Dermis lymphatic vessel endothelial cell (primary cell): ENCODE measurements around the gene VAT1. TPM values are rescaled to one million over a fixed set of nuclear protein-coding genes. Genes with fewer than 3 reads are reported as not detected.

Experiments
- total RNA-seq: library from RNA; depleted of rRNA; stranded (reverse); fragments of >200 nt; gene quantifications from 2 replicates; pipeline ENCODE4 v1.2.1, GENCODE V29; 2014

Gene VAT1
- total RNA-seq = 128 and 141 TPM in 2 replicates

GRCh38 chr17:43021741-43022512, at the start of gene VAT1:
VAT1 (minus strand) TSS chr17:43022385; CDS start chr17:43022322, 63 bp downstream.

GRCh38 chr17:43024407-43025289, 2.5 kb upstream of the VAT1 start, which contains the start of gene RND2:
RND2 (plus strand) TSS chr17:43025231; CDS start chr17:43025348, 117 bp downstream.

GRCh38 chr17:43006639-43007551, 15.3 kb downstream of the VAT1 start, which contains the start of gene IFI35:
IFI35 (plus strand) TSS chr17:43006784; CDS start chr17:43006948, 164 bp downstream.

GRCh38 chr17:42997984-42998938, 23.9 kb downstream of the VAT1 start, which contains the start of gene RPL27:
RPL27 (plus strand) TSS chr17:42998419; CDS start chr17:42998751, 332 bp downstream.

GRCh38 chr17:42980274-42980765, 41.9 kb downstream of the VAT1 start, which contains the start of gene RUNDC1:
RUNDC1 (plus strand) TSS chr17:42980565; CDS start chr17:42980577, 12 bp downstream.

GRCh38 chr17:42979511-42980273, 42.5 kb downstream of the VAT1 start, which contains the start of gene PTGES3L:
PTGES3L (minus strand) TSS chr17:42980080; CDS start chr17:42980053, 27 bp downstream.

Other genes starting within 250 kb of the VAT1 start
- gene VPS25, start 248.9 kb downstream of the VAT1 start, total RNA-seq = 42.3 and 46.2 TPM in 2 replicates
- 0.54 and 1.5 TPM in 2 replicates for gene WNK4, start 241.8 kb downstream of the VAT1 start, total RNA-seq
- gene COA3, start 223.7 kb downstream of the VAT1 start, total RNA-seq = 63.1 and 74.3 TPM in 2 replicates
- not detected in 2 replicates for gene CNTD1, start 223.5 kb downstream of the VAT1 start, total RNA-seq
- 143 and 162 TPM in 2 replicates for gene BECN1, start 198.1 kb downstream of the VAT1 start, total RNA-seq
- gene PSME3, start 189.0 kb downstream of the VAT1 start, total RNA-seq = 48.9 and 65.9 TPM in 2 replicates
- 0.22 and 0.43 TPM in 2 replicates for gene AOC2, start 177.8 kb downstream of the VAT1 start, total RNA-seq
- 0.33 and 0.43 TPM in 2 replicates for gene AOC3, start 171.2 kb downstream of the VAT1 start, total RNA-seq
- not detected in 2 replicates for gene G6PC1, start 121.6 kb downstream of the VAT1 start, total RNA-seq
- 12.9 and 14.1 TPM in 2 replicates for gene AARSD1, start 57.9 kb downstream of the VAT1 start, total RNA-seq
- gene PTGES3L, start 42.3 kb downstream of the VAT1 start, total RNA-seq = 0.09 and 0.11 TPM in 2 replicates
- 10.1 and 10.5 TPM in 2 replicates for gene RUNDC1, start 41.8 kb downstream of the VAT1 start, total RNA-seq
- 986 and 1,404 TPM in 2 replicates for gene RPL27, start 24.0 kb downstream of the VAT1 start, total RNA-seq
- 7.8 and 10.7 TPM in 2 replicates for gene IFI35, start 15.6 kb downstream of the VAT1 start, total RNA-seq
- 0.09 and 0.11 TPM in 2 replicates for gene RND2, start 2.8 kb upstream of the VAT1 start, total RNA-seq
- gene BRCA1, start 103.0 kb upstream of the VAT1 start, total RNA-seq = 3.9 and 5.8 TPM in 2 replicates
- gene NBR1, start 148.8 kb upstream of the VAT1 start, total RNA-seq = 85.5 and 120 TPM in 2 replicates
- gene TMEM106A, start 189.5 kb upstream of the VAT1 start, total RNA-seq = 0.86 and 1.4 TPM in 2 replicates
- gene CCDC200, start 206.2 kb upstream of the VAT1 start, total RNA-seq = not detected in 2 replicates
- not detected in 2 replicates for gene RNU2-1, start 211.6 kb upstream of the VAT1 start, total RNA-seq